NCI-H1105 treated with DMSO at 0.1 percent for 48 hours (cell line): Measurements from ENCODE around the gene EPB41L1.
A peak's percentile ranks its signal among the peaks of the same experiment; 100 is the strongest.

Source experiments
- DNase-seq: peaks from one replicate; lab custom pipeline; 2025; lab: John Stamatoyannopoulos, UW

EPB41L1 gene

DNA sequence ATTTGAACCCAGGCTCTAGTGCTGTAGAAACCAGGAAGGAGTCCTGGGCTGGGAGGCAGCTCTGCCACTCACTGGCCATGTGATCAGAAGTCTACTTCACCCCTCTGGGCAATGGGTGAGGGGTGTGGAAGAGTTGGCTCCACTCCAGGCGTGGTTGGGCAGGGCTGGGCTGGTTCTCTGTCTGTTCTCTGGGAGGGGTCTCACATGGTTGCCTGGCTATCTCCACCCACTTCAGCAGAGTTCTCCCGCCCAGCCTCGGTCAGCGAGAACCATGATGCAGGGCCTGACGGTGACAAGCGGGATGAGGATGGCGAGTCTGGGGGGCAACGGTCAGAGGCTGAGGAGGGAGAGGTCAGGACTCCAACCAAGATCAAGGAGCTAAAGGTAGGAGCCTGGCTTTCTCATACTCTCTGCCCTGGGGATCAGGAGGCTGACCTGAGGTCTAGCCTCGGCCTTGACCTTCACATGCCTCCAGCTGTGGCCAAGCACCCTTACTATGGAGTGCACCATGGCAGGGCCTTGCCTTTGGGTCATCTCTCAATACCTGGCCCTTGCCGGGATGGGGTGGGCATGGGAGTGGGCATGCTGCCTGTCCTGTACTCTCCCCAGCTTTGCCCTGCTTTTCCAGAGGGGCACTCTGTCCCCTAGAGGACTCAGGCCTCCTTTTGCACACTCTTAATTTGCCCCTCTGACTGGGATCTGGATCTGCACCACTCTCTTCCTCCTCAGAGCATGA, 39.6 kb downstream of the EPB41L1 start:
- DNase-seq, result no peak

DNA sequence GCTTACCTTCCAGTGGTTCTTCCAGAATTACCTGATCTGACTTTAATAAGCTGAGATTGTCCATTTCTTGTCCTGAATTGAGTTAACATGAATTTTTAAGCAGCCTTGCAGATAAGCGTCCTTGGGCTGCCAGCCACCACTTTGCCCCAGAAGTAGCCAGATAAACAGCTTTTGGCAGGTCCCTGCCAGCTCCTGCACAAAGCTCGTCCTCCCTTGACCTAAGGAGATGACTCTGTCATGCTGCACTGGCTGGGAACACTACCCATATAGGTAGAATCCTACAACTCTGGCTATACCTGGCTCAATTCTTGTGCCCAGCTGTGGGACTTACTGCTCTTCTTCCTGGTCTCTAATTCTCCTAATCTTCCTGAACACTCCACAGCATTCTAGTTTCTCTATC, 42.1 kb downstream of the EPB41L1 start:
- no peak for DNase-seq

DNA sequence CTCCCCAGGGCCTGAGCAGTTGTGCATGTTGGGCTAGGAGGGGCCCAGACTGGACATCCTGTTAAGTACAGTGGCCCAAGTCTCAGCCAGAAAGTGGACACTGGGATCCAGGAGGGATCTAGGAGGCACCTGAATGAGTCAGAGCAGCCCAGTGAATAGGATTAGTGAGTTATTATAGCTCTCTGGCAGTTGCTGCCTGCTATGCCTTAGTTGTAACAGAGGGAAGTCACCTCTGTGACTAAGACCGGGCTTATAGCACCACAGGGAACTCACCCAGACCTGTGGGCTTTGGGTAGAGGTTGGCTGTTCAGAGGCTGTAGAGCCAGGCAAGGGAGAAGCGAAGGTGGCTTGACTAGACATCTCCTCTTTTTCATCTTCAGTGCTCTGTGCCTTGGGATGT, 42.7 kb downstream of the EPB41L1 start:
- DNase-seq, result no peak

DNA sequence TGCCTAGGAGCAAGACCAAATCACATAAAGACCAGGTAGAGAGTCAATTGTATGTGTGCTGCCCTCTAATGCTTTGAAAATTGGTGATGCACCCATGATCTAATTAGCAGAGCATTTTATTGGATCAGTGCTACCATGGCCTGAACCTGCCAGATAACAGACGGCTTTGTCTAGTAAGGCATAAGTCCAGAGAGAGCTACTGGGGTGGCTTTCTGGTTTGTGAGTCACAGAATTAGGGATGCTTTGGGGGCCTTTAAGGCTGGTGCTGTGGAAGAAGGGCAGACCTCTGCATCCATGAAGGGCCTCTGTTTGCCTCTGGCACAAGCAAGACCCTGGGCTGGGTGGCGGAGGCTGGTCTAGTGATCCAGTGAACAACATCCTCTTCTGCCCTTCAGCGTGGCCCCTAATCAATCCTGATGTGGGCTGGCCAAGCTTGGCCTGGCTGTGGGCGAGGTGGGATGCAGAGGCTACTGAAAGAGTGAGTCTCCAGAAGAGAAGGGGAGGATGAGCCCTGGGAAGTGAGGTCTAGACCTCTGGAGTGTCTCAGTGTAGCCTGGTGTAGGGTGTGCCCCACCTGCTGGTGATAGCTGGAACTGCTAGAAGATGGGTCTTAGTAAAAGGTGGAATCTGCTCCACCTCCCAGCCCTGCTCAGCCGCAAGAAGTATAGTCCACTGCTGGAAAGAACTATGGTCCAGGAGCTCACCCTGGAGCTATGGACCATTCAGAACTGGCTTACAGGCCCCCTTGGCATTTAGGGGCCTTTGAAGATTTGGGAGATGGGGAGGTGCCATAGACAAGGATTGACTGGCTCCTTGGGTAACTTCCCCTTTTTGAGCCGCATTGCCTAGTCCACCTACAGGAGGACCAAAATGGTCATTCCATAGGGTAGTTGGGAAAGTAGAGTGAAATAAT, 45.1 kb downstream of the EPB41L1 start:
- peak; percentile 63 for DNase-seq

DNA sequence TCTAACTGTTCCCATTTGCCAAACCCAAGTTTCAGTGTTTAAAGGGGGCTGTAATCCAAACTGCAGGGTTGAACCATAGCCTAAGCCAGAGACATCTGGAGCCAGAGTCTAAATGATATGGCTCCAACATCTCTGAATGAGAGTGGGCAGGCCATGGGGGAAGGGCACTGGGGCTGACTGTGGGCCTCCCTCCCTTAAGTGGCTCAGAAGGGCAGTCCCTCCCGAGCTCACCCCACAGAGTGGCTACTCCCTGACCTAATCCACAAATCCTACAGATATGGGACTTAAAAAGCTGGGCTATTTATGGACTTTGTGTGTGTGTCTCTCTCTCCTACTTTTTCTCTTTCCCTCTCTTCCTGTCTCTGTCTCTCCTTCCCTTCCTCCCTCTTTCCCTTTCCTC, 45.9 kb downstream of the EPB41L1 start:
- no peak for DNase-seq

DNA sequence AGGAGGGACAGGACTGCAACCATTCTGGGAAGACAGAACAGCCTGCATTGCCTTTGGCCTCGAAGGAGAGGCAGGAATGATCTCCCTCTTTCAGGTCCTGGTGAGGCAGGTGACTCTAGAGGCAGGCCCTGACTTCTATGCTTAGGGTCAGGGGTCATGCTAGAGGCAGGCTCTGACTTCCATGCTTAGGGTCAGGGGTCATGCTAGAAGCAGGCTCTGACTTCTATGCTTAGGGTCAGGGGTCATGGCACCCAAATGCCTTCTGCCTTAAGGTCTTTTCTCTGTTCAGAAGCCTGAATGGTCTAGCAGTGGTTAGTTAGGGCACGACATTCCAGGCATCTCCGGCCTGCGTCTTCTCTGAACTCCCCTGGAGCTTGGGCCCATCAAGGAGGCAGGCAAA, 46.7 kb downstream of the EPB41L1 start:
- no peak for DNase-seq

DNA sequence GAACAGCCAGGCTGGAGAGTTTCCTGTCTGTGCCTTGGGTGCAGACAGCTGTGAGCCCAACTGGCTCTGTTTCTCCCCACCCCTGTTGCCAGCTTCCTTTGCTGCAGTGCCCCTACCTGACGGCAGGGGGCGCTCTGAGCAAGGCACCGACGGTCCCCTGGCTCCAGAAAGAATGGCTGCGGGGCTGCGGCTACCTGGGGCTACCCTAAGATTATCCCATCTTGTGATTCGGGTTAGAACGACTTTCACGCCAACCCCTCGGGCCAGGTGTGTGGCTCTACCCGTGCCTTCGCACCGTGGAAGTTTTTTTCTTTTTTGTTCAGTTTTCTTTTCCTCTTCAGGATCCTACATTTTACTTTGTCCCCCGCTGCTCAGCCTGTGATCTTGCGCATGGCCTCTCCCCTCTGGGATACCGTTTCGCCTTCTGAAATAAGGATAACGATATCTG, 48.4 kb downstream of the EPB41L1 start:
- DNase-seq, result peak; percentile 42

DNA sequence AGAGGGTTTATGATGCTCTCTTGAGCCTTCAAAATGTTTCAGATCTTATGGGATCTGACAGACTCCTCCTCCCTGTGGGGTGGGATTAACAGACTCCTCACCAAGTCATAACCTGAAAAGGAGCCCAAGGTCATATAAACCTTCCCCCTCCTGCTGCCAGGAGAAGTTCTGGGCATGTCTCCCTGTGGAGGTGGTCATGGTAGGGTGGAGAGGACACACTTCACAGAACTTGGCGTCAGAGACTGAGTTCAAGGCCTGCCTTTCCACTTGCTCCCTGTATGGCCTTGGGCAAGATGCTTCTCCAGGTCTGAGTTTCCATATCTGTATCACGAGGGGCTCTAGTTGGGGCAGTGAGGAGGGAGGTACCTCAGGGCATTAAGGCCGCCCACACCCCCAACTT, 49.3 kb downstream of the EPB41L1 start:
- DNase-seq, result no peak

DNA sequence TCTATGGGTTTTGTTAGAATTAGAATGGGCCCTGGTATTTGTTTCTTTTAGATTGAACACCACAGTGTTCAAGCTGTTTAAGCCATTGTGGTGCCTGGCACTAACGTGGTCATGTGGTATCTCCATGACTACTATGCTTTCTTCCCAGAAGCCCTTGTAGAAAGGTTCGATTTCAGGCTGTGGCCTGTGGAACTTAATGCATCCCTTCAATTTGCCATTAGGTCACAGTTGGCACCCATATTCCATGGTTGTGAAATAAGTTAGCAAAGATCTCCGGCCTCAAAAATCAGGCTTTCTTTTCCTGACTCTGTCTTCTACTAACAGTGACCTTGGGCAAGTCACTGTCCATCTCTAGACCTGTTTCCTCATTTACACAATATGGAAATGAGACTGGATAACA, 50.5 kb downstream of the EPB41L1 start:
- DNase-seq, result no peak

DNA sequence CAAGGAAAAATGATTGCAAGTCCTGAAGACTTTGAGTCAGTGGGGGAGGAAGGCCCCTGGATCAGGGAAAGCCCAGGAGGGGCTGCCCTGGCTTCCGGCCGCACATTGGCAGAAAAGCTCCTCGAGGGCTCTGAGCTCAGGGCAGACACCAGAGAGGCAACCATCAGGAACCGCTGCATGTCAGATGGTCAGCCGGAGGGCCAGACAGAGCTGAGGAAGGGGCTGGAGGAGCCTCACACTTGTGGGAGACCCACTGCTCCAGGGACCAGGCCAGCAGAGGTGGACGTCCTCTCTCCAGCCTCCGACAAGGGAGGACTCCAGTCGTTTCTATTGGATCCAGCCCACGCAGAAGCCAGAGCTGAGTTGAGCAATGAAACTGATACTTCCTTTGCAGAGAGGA, 51.5 kb downstream of the EPB41L1 start:
- DNase-seq, result no peak

DNA sequence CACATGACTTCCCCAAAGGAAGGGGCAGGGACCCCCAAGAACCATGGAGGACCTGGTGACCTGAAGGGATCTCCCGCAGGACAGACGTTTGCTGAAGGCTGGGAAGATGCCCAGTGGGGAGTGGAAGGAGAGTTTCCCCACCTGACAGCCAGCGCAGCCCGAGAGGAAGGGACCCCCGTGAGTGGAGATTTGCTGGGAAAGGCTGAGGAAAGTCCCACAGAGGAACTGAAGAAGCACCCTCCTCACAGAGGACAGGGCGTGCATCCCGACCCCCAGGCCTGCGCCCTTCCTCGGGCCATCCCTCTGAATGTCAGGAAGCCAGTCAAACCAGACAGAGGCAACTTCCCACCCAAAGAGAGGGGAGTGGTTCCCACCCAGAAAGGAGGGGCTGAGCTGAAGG, 52.1 kb downstream of the EPB41L1 start:
- no peak for DNase-seq

DNA sequence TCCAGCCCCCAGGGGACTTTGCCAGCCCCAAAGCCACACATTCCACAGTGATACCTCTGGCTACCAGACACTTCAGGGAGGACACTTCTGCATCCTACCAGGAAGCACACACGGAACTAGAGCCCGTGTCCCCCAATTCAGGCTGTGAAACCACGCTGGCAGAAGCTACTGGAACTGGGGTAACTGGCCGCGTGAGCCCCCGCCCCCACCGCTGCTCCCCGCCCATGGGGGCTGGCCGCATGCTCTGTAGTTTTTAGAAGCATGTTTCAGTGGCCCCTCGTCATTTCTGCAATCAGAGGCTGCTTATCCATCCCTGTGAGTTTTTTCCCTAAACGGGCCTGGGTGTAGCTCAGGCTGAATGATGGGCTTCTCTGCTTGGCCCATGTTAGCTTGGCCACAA, 53.1 kb downstream of the EPB41L1 start:
- DNase-seq, result no peak

DNA sequence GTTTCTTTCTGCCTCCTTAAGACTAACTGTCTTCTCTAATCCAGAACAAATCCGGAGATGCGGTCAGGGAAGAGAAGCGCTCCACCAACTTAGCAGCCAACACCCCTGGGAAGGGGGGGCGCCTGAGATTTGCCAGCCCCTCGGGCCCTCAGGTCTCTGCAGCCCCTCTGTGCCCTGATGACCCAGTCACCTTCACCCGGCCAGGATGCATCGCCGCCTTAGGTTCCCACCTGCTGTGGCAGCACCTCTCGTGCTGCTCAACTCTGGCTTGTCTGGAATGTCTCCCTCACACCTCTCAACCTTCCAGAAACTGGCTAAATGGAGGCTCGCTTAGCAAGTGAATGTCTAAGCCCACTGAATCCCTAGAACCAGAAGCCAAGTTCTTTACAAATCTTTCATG, 53.7 kb downstream of the EPB41L1 start:
- DNase-seq, result no peak

DNA sequence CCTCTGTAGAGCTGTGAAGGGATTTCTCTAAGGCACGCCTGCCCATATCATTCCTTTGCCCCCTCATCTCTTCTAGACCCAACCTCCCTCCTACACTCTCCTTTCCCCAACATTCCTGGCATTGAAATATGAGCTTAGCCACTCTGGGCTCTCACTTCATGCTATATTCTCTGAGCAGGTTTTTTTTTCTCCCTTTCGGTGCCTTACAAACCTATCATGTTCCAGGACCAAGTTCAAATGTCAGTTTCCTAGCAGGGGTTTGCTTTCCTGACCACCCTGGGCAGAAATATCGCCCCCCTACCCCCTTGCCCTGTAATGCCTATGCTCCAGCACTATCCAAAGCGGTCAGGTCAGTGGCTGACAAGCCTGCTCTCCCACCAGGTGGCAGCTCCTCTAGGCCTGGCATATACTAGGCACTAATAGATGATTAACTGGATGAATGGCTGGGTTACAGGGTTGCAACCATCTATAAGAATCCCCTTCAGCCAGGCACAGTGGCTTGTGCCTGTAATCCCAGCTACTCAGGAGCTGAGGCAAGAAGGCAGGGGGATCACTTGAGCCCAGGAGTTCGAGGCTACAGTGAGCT, 56.0 kb downstream of the EPB41L1 start:
- no peak for DNase-seq

DNA sequence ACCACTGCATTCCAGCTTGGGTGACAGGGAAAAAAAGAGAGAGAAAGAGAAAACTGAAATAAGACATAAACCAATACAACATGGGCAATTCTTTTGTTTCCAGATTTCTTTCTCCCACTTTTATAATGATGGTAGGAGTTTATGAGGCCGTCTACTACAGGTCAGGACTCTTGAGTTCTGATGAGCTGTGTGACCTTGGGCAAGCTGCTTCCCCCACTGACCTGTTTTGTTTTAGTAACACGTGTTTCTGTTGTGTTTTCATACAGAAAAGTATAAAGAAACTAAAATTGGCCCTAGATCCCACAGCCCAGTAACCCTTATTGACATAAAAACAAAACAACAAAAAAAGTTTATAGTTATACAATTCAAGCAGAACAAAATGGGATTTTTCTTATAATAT, 58.8 kb downstream of the EPB41L1 start:
- DNase-seq, result no peak

DNA sequence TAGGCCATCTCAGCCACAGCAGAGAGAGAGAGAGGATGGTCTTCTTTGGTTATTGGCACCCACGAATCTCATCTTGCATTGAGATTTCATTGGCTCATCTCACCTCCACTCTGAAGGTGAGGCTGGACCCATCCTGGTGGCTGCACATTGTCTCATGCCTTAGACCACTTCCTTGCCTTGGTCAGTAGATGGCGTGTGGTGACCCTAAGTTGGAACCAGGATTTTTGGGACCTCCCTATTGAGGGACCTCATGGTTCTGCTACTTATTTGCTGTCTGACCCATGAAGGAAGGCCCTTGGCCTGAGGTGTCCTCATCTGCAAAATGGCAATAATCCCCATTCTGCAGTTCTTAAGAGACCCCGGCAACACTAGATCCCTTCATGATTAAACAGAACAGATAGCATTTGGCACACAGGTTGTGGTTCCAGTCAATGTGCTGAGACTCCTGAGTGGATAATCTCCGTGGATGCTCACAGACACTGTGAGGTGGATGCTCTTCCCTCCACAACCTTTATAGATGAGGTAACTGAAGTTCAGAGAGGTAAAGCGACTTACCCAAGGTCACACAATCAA, 60.2 kb downstream of the EPB41L1 start:
- DNase-seq, result peak; percentile 43

DNA sequence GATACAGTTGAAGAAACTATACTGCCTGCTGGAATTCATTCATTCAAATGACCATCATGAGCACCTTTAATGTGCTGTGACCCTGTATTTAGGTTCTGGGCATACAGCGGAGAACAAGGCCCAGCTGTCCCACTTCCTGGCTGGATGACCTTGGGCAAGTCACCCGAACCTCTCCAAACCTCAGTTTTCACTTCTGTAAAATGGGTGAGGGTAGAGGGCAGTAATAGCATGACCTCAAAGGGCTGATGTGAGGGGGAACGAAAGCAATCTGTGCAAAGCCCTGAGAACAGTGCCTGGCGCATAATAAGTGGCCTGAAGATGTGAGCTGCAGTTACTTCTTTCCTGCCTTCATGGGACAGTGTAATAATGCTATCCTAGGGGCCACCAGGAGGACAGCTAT, 61.2 kb downstream of the EPB41L1 start:
- DNase-seq, result no peak

DNA sequence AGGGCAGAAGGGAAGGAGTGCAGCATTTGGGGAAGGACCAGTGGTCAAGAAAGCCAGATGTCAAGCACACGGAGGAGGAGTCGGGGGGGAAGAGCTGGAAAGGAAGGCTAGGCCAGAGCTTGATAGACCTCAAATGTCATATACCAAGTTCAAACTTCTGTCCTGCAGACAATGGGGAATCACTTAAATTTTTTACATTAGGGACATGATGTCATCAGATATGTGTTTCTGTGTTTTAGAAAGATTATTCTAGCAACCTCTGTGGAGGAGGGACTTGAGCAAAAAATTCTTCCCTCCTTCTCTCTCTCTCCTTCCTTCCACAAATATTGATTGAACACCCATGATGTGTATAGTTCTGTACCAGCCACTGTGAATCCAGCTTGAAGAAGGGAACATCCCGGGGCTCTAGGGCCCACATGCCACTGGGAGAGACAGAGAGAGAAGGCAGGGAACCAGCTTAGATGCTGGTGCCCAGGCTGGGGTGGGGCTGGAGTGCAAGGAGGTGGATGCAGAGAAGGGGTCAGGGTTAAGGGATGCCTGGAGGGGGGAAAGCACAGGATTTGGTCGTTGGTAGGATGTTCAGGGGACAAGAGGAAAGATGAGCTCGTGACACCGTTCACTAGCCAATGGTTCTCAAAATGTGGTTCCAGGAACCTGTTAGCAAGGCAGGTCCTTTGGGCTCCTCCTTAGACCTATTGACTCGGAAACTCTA, 61.9 kb downstream of the EPB41L1 start:
- DNase-seq, result no peak

DNA sequence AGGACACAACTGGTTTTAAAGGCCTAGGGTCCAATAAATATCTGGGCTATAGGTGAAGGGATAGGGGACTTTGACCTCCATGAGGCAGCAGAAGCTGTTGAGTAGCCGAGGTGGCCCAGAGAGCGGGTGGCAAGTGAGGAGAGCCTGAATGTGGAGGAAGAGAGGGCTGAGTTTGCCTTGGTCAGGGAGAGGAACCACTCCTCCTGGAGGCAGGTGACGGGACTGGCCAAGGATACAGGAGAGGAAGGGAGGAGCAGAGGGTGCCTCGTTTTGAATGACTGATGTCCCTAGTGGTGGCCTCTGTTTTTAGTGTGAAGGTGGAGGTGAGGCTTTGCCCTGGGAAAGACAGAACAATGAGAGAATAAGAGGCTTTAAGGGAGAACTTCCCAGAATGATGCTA, 62.7 kb downstream of the EPB41L1 start:
- DNase-seq, result no peak

DNA sequence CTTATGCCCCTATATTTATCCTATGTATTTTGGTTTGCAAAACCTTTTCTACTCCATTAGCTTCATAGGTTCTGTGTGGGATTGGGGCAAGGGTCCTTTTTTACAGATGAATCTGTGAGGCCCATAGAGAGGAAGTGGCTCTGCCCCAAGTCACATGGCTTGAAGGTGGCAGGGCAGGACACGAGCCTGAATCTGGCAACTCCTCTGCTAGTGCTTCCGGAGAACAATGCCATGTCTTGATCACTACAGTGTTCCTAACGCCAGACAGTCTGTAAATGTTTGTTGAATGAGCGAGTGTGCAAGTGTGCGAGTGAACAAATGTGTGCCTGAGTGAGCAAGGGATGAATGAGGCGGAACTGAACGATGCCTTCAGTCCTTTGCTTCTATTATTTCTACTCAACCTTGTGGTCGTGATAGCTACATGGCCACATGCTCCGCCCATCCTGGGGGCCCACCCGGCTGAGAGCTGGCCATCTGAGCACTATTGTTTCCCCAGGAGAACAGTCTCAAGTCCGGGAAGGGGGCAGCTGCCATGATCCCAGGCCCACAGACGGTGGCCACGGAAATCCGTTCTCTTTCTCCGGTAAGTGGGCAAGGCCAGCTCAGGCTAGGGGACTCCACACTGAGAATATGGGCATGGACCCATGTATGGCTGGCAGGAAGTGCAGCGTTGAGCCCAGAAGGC, 64.0 kb downstream of the EPB41L1 start:
- DNase-seq, result no peak

DNA sequence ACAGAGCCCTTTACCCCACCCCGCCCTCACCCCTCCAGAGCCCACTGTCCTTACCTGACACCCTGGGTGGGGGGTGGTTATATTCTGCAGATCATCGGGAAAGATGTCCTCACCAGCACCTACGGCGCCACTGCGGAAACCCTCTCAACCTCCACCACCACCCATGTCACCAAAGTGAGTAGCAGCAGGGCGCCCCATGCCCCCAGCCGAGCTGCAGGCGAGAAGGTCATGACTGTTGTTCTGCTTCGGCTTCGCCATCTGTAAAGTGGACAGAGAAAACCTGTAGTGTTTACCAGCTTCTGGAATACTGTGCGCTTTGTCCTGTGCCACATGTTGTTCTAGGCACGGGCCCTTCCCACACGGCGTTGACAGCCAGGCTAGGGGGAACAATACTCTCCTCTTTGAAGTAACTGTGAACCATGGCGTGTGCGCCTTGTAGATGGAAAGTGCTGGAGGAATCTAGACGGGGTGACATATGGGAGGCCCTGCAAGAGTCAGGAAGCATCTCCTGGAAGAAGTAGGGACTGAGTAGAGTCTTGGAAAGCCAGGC, 65.2 kb downstream of the EPB41L1 start:
- no peak for DNase-seq
